Progenitor cell of endocrine pancreas (in vitro differentiated cells): ENCODE measurements around the gene TLE5. TPM values are rescaled to one million over a fixed set of nuclear protein-coding genes. Genes with fewer than 3 reads are reported as not detected.

Experiments
- DNase-seq: peaks from one replicate; pipeline ENCODE4 v3.0.0; 2021; ENCODE audit warnings: low spot score; ENCODE audit not compliant: unreplicated experiment
- H3K27ac Mint-ChIP-seq: 2 replicates; pipeline ENCODE4 v1.8.0; 2021; ENCODE audit warnings: mild to moderate bottlenecking, moderate library complexity, mixed read lengths
- H3K27me3 Mint-ChIP-seq: 2 replicates; pipeline ENCODE4 v1.8.0; 2021; ENCODE audit warnings: mixed read lengths
- H3K36me3 Mint-ChIP-seq: 2 replicates; pipeline ENCODE4 v1.8.0; 2022; ENCODE audit warnings: mixed read lengths; ENCODE audit not compliant: insufficient read depth
- H3K4me1 Mint-ChIP-seq: 2 replicates; pipeline ENCODE4 v1.8.0; 2021; ENCODE audit warnings: low read depth, mixed read lengths
- H3K4me3 Mint-ChIP-seq: 2 replicates; pipeline ENCODE4 v1.8.0; 2021; ENCODE audit warnings: low read depth, mild to moderate bottlenecking, moderate library complexity, mixed read lengths
- H3K9me3 Mint-ChIP-seq: 2 replicates; pipeline ENCODE4 v1.8.0; 2021; ENCODE audit warnings: low read depth, mixed read lengths
- total RNA-seq: library from RNA; stranded (reverse); gene quantifications from 2 replicates; pipeline ENCODE4 v1.2.1, GENCODE V29; 2021
- TF ChIP-seq, protein P1 (sequence below): fragments of 200-600 bp; sonication (generic); IDR thresholded peaks from one replicate; pipeline ENCODE4 v1.5.0; 2021; ENCODE audit warnings: antibody characterized with exemption, mild to moderate bottlenecking; ENCODE audit not compliant: unreplicated experiment

Gene TLE5
- total RNA-seq, 1 donor from 2014 or later = 507 TPM

DNA sequence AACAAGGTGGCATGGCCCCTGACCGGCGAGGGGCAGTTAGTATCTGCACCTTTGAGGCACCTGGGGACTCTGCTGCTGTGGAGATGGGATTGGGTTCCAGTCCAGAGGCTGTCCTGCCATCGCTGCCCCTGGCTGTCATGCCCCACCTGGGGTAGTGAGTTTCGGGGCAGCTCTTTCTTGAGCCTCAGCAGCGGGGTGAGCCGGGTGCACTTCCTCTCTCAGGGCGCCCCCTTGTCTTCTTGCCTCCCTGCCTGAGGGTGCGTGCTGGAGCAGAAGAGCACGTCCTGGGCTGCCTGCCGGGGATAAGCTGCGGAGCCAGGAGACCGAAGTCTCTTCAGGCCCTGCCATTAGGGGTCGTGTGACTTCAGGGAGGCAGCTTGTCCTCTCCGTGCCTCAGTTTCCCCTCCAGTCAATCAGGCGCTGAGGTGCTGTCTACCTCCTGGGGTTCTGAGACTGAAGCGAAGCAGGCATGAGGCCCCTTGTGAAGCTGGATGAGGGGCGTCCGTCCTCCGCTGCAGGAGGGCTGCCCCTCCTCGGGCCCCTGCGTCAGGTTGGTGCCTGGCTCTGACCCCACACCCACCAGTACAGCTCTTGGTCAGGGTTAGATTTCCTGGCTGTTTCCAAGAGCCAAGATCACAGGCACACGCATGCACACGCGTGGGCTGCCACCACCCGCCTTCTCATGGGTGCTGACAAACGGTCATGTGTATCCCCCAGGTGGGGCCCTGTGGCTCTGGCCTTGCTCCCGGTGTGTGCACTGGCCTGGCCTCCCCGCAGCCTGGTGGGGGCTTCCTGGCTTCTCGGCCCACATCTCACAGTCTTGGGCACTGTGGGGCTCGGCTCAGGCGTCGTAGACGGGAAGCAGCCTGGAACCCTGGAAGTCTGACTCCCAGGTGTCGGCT is 40.2 kb upstream of the TLE5 start:
- TF ChIP-seq, protein P1, sequence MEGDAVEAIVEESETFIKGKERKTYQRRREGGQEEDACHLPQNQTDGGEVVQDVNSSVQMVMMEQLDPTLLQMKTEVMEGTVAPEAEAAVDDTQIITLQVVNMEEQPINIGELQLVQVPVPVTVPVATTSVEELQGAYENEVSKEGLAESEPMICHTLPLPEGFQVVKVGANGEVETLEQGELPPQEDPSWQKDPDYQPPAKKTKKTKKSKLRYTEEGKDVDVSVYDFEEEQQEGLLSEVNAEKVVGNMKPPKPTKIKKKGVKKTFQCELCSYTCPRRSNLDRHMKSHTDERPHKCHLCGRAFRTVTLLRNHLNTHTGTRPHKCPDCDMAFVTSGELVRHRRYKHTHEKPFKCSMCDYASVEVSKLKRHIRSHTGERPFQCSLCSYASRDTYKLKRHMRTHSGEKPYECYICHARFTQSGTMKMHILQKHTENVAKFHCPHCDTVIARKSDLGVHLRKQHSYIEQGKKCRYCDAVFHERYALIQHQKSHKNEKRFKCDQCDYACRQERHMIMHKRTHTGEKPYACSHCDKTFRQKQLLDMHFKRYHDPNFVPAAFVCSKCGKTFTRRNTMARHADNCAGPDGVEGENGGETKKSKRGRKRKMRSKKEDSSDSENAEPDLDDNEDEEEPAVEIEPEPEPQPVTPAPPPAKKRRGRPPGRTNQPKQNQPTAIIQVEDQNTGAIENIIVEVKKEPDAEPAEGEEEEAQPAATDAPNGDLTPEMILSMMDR = no peak
- H3K4me1 Mint-ChIP-seq = peaks cover 17% of the 10 kb centered on the region
- no peaks in the 10 kb centered on the region for H3K9me3 Mint-ChIP-seq
- no peak overlapping the region for H3K4me3 Mint-ChIP-seq
- H3K36me3 Mint-ChIP-seq = no peaks in the 10 kb centered on the region
- H3K27me3 Mint-ChIP-seq = no peaks in the 10 kb centered on the region
- no peak for DNase-seq
- no peak overlapping the region for H3K27ac Mint-ChIP-seq

DNA sequence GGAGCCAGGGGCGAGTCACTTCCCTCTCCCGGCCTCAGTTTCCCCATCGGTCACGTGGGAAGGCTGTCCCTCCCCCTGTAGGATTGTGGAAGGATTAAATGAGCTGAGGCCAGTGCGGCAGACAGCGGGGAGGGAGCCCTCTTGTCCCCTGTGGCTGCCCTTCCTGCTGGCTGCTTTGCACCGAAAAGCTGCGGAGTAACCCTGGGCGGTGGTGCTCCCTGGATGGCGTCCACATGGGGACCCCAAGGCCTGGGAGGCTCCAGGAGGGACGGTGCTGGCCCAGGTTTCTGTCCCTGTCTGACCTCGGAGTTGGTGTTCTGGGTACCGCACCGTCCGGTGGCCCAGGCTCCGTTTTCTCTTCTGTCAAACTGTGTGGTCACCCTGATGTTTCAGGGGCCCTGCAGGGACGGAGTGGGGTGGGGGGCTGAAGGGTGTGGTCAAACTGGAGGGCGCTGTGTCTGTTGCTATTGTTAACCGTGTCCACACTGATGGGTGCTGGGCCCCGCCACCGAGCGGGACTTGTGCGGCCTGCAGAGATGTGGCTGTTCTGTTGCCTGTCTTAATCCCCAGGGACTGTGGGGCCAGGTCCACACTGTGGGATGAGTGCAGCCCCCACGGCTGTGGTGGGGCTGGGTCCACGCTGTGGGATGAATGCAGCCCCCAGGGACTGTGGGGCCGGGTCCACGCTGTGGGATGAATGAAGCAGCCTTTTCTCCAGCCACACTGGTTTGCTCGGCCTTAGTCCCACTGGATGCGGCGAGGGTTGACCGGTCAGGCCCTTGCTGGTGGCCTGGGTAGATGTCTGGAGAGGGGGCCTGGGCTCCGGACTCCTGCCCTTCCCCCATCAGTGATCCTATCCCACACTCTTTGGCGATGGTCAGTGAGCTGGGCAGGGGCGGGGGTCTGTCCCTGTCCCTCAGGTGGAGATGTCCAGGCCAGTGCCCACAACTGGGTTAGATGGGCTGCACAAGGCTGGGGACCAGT is 38.7 kb upstream of the TLE5 start:
- Mint-ChIP-seq H3K9me3 (no peaks in the 10 kb centered on the region), H3K4me1 (peaks cover 17% of the 10 kb centered on the region), H3K27ac (no peak overlapping the region)

DNA sequence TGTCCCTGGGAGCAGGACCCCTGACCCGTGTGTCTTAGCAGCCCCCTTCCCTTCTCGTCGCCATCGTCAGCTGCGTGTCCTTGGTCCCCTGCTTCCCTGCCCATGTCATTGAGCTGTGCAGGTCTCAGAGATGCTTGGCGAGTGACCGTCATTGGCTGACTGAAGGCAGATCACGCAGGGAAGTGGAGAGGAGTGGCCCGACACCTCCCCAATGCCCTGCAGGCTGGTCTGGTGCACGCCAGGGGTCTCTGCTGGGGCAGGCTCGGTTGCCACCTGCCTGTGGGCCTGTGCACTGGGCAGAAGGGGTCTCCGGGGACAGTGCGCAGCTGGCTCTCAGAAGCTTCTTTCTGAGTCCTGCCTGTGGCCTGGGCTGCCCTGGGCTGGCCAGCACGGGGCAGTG is 38.0 kb upstream of the TLE5 start:
- Mint-ChIP-seq H3K4me3 (no peak overlapping the region), H3K4me1 (peaks cover 25% of the 10 kb centered on the region), H3K9me3 (no peaks in the 10 kb centered on the region), H3K27me3 (no peaks in the 10 kb centered on the region), H3K27ac (no peak overlapping the region), H3K36me3 (no peaks in the 10 kb centered on the region)
- TF ChIP-seq, protein P1 = no peak
- no peak for DNase-seq

More for the DNA sequence above, 38.7 kb upstream of the TLE5 start:
- H3K27me3 Mint-ChIP-seq = no peaks in the 10 kb centered on the region
- TF ChIP-seq, protein P1 = no peak
- no peak for DNase-seq
- no peaks in the 10 kb centered on the region for H3K36me3 Mint-ChIP-seq
- H3K4me3 Mint-ChIP-seq = no peak overlapping the region

DNA sequence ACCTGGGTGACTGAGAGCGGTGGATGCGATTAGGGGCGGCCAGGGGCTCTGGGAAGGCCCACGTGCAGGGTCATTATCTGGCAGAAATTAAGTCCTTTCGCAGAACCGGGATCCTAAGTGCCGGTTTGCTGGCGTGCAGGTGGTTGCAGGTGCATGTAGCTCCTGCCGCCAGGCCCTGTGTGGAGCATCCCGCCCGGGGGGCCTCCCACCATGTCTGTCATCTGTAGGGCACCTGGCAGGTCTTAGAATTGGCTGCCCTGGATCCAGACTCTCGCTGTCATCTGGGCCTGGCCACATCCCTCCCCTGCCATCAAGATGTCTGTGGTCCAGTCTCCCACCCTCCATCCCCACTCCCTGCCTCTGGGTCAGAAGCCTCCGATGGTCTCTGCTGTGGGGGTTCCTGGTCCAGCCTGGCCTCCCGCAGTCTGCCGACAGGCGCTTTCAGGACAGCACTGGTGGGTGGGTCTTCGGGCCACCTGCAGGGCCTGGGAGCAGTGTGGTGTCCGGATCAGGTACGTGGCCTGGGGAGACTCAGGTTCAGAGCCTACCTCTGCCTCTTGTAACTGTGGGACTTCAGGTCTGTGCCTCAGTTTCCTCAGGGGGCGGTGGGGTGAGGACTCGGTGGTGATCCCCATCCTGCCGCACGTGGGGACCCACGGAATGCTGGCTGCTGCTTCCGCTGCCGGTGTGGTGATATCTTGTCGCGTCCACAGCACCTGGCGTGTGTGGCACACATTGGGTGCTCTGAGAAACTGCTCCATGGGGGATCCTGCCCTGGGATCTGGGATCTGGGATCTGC is 37.3 kb upstream of the TLE5 start:
- no peak for DNase-seq
- H3K4me1 Mint-ChIP-seq = peaks cover 28% of the 10 kb centered on the region
- no peaks in the 10 kb centered on the region for H3K36me3 Mint-ChIP-seq
- TF ChIP-seq, protein P1 = no peak
- no peak overlapping the region for H3K27ac Mint-ChIP-seq
- no peaks in the 10 kb centered on the region for H3K9me3 Mint-ChIP-seq
- no peak overlapping the region for H3K4me3 Mint-ChIP-seq
- no peaks in the 10 kb centered on the region for H3K27me3 Mint-ChIP-seq
